GM23248 (cell line): ENCODE measurements around the gene CACNA2D2. TPM values are rescaled to one million over a fixed set of nuclear protein-coding genes. Genes with fewer than 3 reads are reported as not detected.

Source experiments
- DNase-seq: peaks from one replicate; pipeline ENCODE4 v3.0.0-alpha.2; 2015
- H2AFZ ChIP-seq: fragments of 200-600 bp; sonication (generic); 2 replicates; pipeline ENCODE4 v1.6.1; 2016; ENCODE audit warnings: antibody characterized with exemption
- H3F3A ChIP-seq: fragments of 200-600 bp; sonication (generic); 2 replicates; pipeline ENCODE4 v1.6.1; 2016; ENCODE audit warnings: mild to moderate bottlenecking, antibody characterized with exemption, mixed run types; ENCODE audit not compliant: insufficient read depth
- H3K27ac ChIP-seq: fragments of 200-600 bp; sonication (generic); 2 replicates; pipeline ENCODE4 v1.5.1; 2016; ENCODE audit warnings: mild to moderate bottlenecking
- H3K27me3 ChIP-seq: fragments of 200-600 bp; sonication (generic); replicated peaks from 2 replicates; pipeline ENCODE4 v1.6.1; 2016; ENCODE audit warnings: mild to moderate bottlenecking; ENCODE audit not compliant: insufficient read depth
- H3K36me3 ChIP-seq: fragments of 200-600 bp; sonication (generic); 2 replicates; pipeline ENCODE4 v1.6.1; 2016; ENCODE audit warnings: low read depth, mild to moderate bottlenecking
- H3K4me1 ChIP-seq: fragments of 200-600 bp; sonication (generic); 2 replicates; pipeline ENCODE4 v1.6.1; 2016; ENCODE audit warnings: mild to moderate bottlenecking; ENCODE audit not compliant: insufficient read depth
- H3K4me2 ChIP-seq: fragments of 200-600 bp; sonication (generic); one replicate; pipeline ENCODE4 v1.6.1; 2016; ENCODE audit warnings: mild to moderate bottlenecking; ENCODE audit not compliant: unreplicated experiment
- H3K4me3 ChIP-seq: fragments of 200-600 bp; sonication (generic); 2 replicates; pipeline ENCODE4 v1.5.1; 2016; ENCODE audit warnings: mild to moderate bottlenecking
- H3K79me2 ChIP-seq: fragments of 200-600 bp; sonication (generic); 2 replicates; pipeline ENCODE4 v1.6.1; 2016; ENCODE audit warnings: mild to moderate bottlenecking; ENCODE audit not compliant: insufficient read depth
- H3K9ac ChIP-seq: fragments of 200-600 bp; sonication (generic); 2 replicates; pipeline ENCODE4 v1.6.1; 2016; ENCODE audit warnings: mild to moderate bottlenecking
- H3K9me2 ChIP-seq: fragments of 200-600 bp; sonication (generic); 2 replicates; pipeline ENCODE4 v1.6.1; 2016; ENCODE audit warnings: mixed run types, mild to moderate bottlenecking, moderate library complexity; ENCODE audit not compliant: insufficient read depth
- H3K9me3 ChIP-seq: fragments of 200-600 bp; sonication (generic); one replicate; pipeline ENCODE4 v1.6.1; 2017; ENCODE audit warnings: low read depth
- H4K20me1 ChIP-seq: fragments of 200-600 bp; sonication (generic); 2 replicates; pipeline ENCODE4 v1.6.0; 2016; ENCODE audit not compliant: insufficient read depth
- EZH2 ChIP-seq: fragments of 200-600 bp; sonication (generic); IDR thresholded peaks from 2 replicates; pipeline ENCODE4 v1.6.1; 2018; ENCODE audit warnings: antibody characterized with exemption, mild to moderate bottlenecking; ENCODE audit not compliant: insufficient read depth, poor library complexity, severe bottlenecking
- EZH2phosphoT487 ChIP-seq: fragments of 200-600 bp; sonication (generic); IDR thresholded peaks from 2 replicates; pipeline ENCODE4 v1.6.1; 2018; ENCODE audit warnings: antibody characterized with exemption, moderate library complexity, mild to moderate bottlenecking, low read depth; ENCODE audit not compliant: insufficient read depth
- WGBS, 2 experiments: methylation state at CpG; one replicate each; pipeline ENCODE4 v1.1.6; 2015 to 2017; ENCODE audit warnings: low lambda C conversion rate in 2 of 2, low coverage in 1 of 2; ENCODE audit errors: missing lambda C conversion rate in 2 of 2; 5-methylcytosine and 5-hydroxymethylcytosine counted together
- in situ Hi-C: fragments of 300-500 bp; cut with MboI; formaldehyde crosslinking; loops from 2 replicates; pipeline ENCODE4 v1.15.0; 2020
- polyA plus RNA-seq: library from polyadenylated mRNA; unstranded; fragments of >200 nt; fragmentation: Nextera tagmentation; extraction: Ambion mirVana; gene quantifications from 2 replicates; pipeline ENCODE4 v1.2.1, GENCODE V29; 2016
- total RNA-seq: library from RNA; depleted of rRNA; stranded (reverse); fragments of >200 nt; shearing (Covaris generic); gene quantifications from 2 replicates; pipeline ENCODE4 v1.2.3, GENCODE V29; 2014

CACNA2D2 gene
- total and polyA plus RNA-seq, 2 experiments from 2014 or later = not detected

- 16 to 20% methylated on average over 7 of the region's 7 CpGs for WGBS, 2 experiments
- no peaks in the 10 kb centered on the region for H3K79me2 ChIP-seq
These were observed 16.1 kb upstream of the CACNA2D2 start for GRCh38 chr3:50519471-50520089.

DNA sequence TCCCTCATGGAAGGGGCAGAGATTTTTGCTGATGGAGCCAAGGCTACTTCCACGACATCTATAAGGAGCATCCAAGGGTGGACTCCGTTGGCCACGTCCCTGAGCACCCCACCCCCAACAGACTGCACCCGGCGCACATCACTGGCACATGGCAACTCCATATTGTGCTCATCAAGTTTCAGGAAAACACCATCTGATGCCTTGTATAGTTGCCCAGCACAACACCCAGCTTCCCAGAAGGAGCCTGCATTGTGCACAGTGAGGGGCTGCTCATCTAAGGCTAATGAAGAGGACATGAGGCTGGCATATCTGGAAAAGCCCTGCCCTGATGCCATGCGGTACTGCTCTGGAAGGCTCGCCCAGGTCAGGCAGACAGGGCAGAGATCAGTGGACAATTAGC lies 15.0 kb upstream of the CACNA2D2 start:
- WGBS, 2 experiments = 20 to 22% methylated on average over 7 of the region's 7 CpGs
- no peaks in the 10 kb centered on the region for H3F3A ChIP-seq
- H3K9me3 ChIP-seq = no peaks in the 10 kb centered on the region
- no peak overlapping the region for H3K4me2 ChIP-seq
- no peak for DNase-seq
- no peak overlapping the region for H3K4me3 ChIP-seq
- H4K20me1 ChIP-seq = no peaks in the 10 kb centered on the region
- H3K27me3 ChIP-seq = peaks cover 36% of the 10 kb centered on the region
- H3K36me3 ChIP-seq = no peaks in the 10 kb centered on the region
- no peak overlapping the region for H2AFZ ChIP-seq
- H3K27ac ChIP-seq = no peak overlapping the region
- no peak overlapping the region for H3K9ac ChIP-seq
- TF ChIP-seq EZH2phosphoT487 (no peak), EZH2 (no peak)
- in situ Hi-C loops = no loop called here
- no peaks in the 10 kb centered on the region for H3K9me2 ChIP-seq
- H3K79me2 ChIP-seq = no peaks in the 10 kb centered on the region
- no peaks in the 10 kb centered on the region for H3K4me1 ChIP-seq

More at GRCh38 chr3:50519471-50520089, 16.1 kb upstream of the CACNA2D2 start:
- H3K4me3 ChIP-seq = no peak overlapping the region
- peaks cover 25% of the 10 kb centered on the region for H3K27me3 ChIP-seq
- H3K9ac ChIP-seq = no peak overlapping the region
- DNase-seq = peak; percentile 62
- H4K20me1 ChIP-seq = no peaks in the 10 kb centered on the region
- H3K27ac ChIP-seq = no peak overlapping the region
- H3K4me2 ChIP-seq = no peak overlapping the region
- H3F3A ChIP-seq = no peaks in the 10 kb centered on the region
- no peaks in the 10 kb centered on the region for H3K4me1 ChIP-seq
- H3K9me3 ChIP-seq = no peaks in the 10 kb centered on the region
- no peak for TF ChIP-seq EZH2
- TF ChIP-seq EZH2phosphoT487 = no peak
- H3K9me2 ChIP-seq = no peaks in the 10 kb centered on the region
- in situ Hi-C loops = no loop called here
- H3K36me3 ChIP-seq = no peaks in the 10 kb centered on the region
- no peak overlapping the region for H2AFZ ChIP-seq

DNA sequence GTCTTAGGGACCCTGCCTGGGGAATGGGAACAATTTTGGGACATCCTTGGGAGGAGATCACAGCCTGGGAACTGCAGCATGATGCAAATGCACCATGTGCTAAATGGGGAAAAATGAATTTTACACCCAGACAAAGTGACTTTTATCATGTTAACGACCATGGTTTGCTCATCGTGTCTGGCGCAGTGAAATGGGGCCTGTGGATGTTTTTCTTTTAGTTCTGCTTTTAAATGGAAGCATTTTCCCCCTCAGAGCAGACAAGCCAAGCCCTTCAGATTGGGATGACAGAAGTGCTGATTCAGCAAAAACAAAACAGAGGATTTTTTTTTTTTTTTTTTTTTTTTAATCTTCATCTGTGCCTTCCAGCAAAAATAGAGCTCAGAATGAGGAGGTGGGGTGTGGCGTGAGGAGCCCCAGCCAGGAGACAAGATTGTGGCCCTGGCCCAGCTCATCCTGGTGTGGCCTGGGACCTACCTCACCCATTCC lies 14.3 kb upstream of the CACNA2D2 start:
- Histone ChIP-seq H2AFZ (no peak overlapping the region), H3K9me2 (no peaks in the 10 kb centered on the region), H3F3A (no peaks in the 10 kb centered on the region), H3K4me1 (no peaks in the 10 kb centered on the region), H3K4me3 (no peak overlapping the region), H3K9ac (no peak overlapping the region), H3K36me3 (no peaks in the 10 kb centered on the region), H3K79me2 (no peaks in the 10 kb centered on the region), H3K27ac (no peak overlapping the region), H3K27me3 (peaks cover 40% of the 10 kb centered on the region), H3K9me3 (no peaks in the 10 kb centered on the region), H4K20me1 (no peaks in the 10 kb centered on the region), H3K4me2 (no peak overlapping the region)
- in situ Hi-C loops = no loop called here
- 57 to 58% methylated on average over 4 of the region's 4 CpGs for WGBS, 2 experiments
- no peak for TF ChIP-seq EZH2
- TF ChIP-seq EZH2phosphoT487 = no peak
- DNase-seq = no peak

- no peaks in the 10 kb centered on the region for H3K4me1 ChIP-seq
- no peaks in the 10 kb centered on the region for H3K9me3 ChIP-seq
- DNase-seq = no peak
- H3K79me2 ChIP-seq = no peaks in the 10 kb centered on the region
- in situ Hi-C loops = no loop called here
- no peak overlapping the region for H3K27ac ChIP-seq
- no peak overlapping the region for H3K4me2 ChIP-seq
- WGBS, 2 experiments = 86 to 100% methylated on average over 4 of the region's 4 CpGs
- H4K20me1 ChIP-seq = no peaks in the 10 kb centered on the region
- H3K4me3 ChIP-seq = no peak overlapping the region
- H3K36me3 ChIP-seq = no peaks in the 10 kb centered on the region
- peaks cover 37% of the 10 kb centered on the region for H3K27me3 ChIP-seq
- TF ChIP-seq EZH2 = no peak
- no peak for TF ChIP-seq EZH2phosphoT487
- H2AFZ ChIP-seq = no peak overlapping the region
- no peak overlapping the region for H3K9ac ChIP-seq
- no peaks in the 10 kb centered on the region for H3K9me2 ChIP-seq
- H3F3A ChIP-seq = no peaks in the 10 kb centered on the region
These were observed 13.0 kb upstream of the CACNA2D2 start for GRCh38 chr3:50516440-50516871.
